HepG2 (cell line): ENCODE results near the gene ZNF223. TPM values are rescaled to one million over a fixed set of nuclear protein-coding genes. Genes with fewer than 3 reads are reported as not detected.
A peak's percentile ranks its signal among the peaks of the same experiment; 100 is the strongest.

ENCODE experiments used
- HBP1 ChIP-seq: IDR thresholded peaks from 2 replicates; pipeline ENCODE4 v1.6.1; 2016; ENCODE audit warnings: low read depth, control low read depth
- HIVEP1 ChIP-seq: sonication (generic); formaldehyde crosslinking; IDR thresholded peaks from 2 replicates; pipeline ENCODE4 v1.4.0; 2020; ENCODE audit warnings: mild to moderate bottlenecking, missing genetic modification reagents
- IRF2 ChIP-seq: IDR thresholded peaks from 2 replicates; pipeline ENCODE4 v1.6.1; 2018; ENCODE audit warnings: missing genetic modification reagents, missing compliant biosample characterization
- MIER2 ChIP-seq: IDR thresholded peaks from 2 replicates; pipeline ENCODE4 v1.6.1; 2016; ENCODE audit warnings: missing biosample characterization, missing genetic modification reagents
- NR2F6 ChIP-seq, 2 experiments: IDR thresholded peaks; 2 replicates each; pipeline ENCODE4 v1.6.1; 2016; ENCODE audit warnings: antibody characterized with exemption in 1 of 2, mild to moderate bottlenecking in 1 of 2
- POLR2A ChIP-seq, 2 experiments: IDR thresholded peaks; 2 replicates each; pipeline ENCODE4 v1.6.1; 2011; ENCODE audit warnings: low read depth in 2 of 2, low read length in 2 of 2, mild to moderate bottlenecking in 1 of 2, moderate library complexity in 1 of 2; ENCODE audit not compliant: insufficient read depth in 1 of 2
- SNAPC4 ChIP-seq: sonication (generic); formaldehyde crosslinking; IDR thresholded peaks from 2 replicates; pipeline ENCODE4 v1.4.0; 2020; ENCODE audit warnings: mild to moderate bottlenecking, missing genetic modification reagents
- TARDBP ChIP-seq: sonication (generic); formaldehyde crosslinking; IDR thresholded peaks from 2 replicates; pipeline ENCODE4 v1.8.0; 2022; ENCODE audit warnings: mild to moderate bottlenecking, missing genetic modification reagents
- TIGD3 ChIP-seq: sonication (generic); formaldehyde crosslinking; IDR thresholded peaks from 2 replicates; pipeline ENCODE4 v1.5.1; 2020; ENCODE audit warnings: mild to moderate bottlenecking, missing genetic modification reagents, borderline replicate concordance
- ZNF30 ChIP-seq: sonication (generic); formaldehyde crosslinking; IDR thresholded peaks from 2 replicates; pipeline ENCODE4 v1.5.0; 2020; ENCODE audit warnings: mild to moderate bottlenecking, missing genetic modification reagents
- ZNF557 ChIP-seq: sonication (generic); formaldehyde crosslinking; IDR thresholded peaks from 2 replicates; pipeline ENCODE4 v1.4.0; 2020; ENCODE audit warnings: missing genetic modification reagents
- ZNF567 ChIP-seq: sonication (generic); formaldehyde crosslinking; IDR thresholded peaks from 2 replicates; pipeline ENCODE4 v1.8.1; 2023; ENCODE audit warnings: mild to moderate bottlenecking, missing genetic modification reagents, borderline replicate concordance
- ZNF619 ChIP-seq: sonication (generic); formaldehyde crosslinking; IDR thresholded peaks from 2 replicates; pipeline ENCODE4 v1.4.0; 2020; ENCODE audit warnings: mild to moderate bottlenecking, missing genetic modification reagents
- polyA plus RNA-seq, 8 experiments: library from polyadenylated mRNA; depleted of rRNA in 3 of 8; stranded (reverse) in 7 of 8; unstranded in 1 of 8; fragments of >200 nt; fragmentation: Illumina TruSeq in 4 of 8; extraction: Trizol in 4 of 8; gene quantifications; 2 replicates each; pipeline versions ENCODE4 v1.2.1 to v1.2.3, GENCODE V29; 2011 to 2016; ENCODE audit warnings: low read depth in 4 of 8, missing spikeins in 1 of 8, mixed read lengths in 1 of 8; ENCODE audit not compliant: insufficient read depth in 1 of 8
- total RNA-seq, 5 experiments: library from RNA; depleted of rRNA; stranded (reverse); fragments of >200 nt; fragmentation: Illumina TruSeq; extraction: Trizol; gene quantifications; 2 replicates each; pipeline ENCODE4 v1.2.3, GENCODE V29; 2016; ENCODE audit warnings: low read depth in 1 of 5
- TF ChIP-seq, protein P1 (sequence below): sonication (generic); formaldehyde crosslinking; IDR thresholded peaks from 2 replicates; pipeline ENCODE4 v1.5.1; 2020; ENCODE audit warnings: mild to moderate bottlenecking, missing genetic modification reagents, moderate library complexity
- TF ChIP-seq, protein P2 (sequence below): sonication (generic); formaldehyde crosslinking; IDR thresholded peaks from 2 replicates; pipeline ENCODE4 v1.9.0; 2022; ENCODE audit warnings: missing genetic modification reagents, mild to moderate bottlenecking, borderline replicate concordance

The ZNF223 gene
- total and polyA plus RNA-seq, 2 of the 13 experiments (the other 11 are each of a cell fraction or from before 2014, with no cell fraction given), result 2.0 to 4.8 TPM

DNA sequence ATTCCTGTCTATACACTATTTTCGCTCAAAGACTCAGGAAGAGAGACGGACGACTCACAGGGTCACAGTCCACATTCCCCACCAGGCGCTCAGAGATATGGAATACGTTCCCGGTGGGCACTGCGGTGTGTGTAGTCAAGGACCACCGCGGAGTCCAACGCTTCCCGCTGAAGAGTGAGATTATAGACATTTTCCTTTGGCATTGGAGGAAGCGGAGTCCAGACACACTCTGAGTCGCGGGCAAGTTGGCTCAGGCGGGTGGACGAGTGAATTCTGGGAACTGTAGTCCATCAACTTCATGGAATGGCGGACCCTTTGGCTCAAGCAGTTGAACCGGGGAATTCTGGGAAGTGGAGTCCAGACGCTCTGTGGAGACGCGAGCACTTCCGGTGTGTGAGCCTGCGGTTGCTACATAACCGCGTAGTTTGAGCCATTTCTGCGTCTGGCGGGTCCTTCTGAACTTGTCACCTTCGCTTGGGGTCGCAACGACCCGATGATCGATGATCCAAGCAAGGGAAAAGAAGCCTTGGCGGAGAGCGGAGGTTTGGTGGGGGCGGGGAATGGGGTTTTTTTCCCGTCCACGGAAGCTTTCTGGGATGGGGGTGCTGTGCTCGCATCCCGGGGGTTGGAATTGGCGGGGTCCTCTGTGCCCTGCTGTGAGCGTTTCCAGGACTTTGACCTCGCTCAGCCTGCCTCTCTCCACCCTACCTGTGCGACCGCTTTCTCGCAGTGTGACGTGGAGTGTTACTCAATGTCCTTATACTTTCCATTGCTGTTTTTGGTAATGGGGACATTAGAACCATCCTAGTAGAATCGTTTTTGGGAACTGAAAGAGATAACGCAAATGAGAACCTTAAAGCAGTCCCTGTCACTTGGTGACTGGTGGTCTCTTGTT is 49.0 kb upstream of the ZNF223 start, which contains the start of gene ZNF230 (continued):
- TF ChIP-seq NR2F6 (IDR thresholded peaks at IDR 0.05), result no peak; the same call in 1 of the 2 replicates
- TF ChIP-seq NR2F6 (CRISPR knock-in tag; IDR thresholded peaks at IDR 0.05), result peak; percentile 41; the same call in 1 of the 2 replicates
- no peak for TF ChIP-seq HIVEP1 (CRISPR knock-in tag)
- TF ChIP-seq ZNF30 (CRISPR knock-in tag), result no peak
- no peak for TF ChIP-seq TIGD3 (CRISPR knock-in tag)
- TF ChIP-seq SNAPC4 (CRISPR knock-in tag), result no peak
- TF ChIP-seq, protein P1, sequence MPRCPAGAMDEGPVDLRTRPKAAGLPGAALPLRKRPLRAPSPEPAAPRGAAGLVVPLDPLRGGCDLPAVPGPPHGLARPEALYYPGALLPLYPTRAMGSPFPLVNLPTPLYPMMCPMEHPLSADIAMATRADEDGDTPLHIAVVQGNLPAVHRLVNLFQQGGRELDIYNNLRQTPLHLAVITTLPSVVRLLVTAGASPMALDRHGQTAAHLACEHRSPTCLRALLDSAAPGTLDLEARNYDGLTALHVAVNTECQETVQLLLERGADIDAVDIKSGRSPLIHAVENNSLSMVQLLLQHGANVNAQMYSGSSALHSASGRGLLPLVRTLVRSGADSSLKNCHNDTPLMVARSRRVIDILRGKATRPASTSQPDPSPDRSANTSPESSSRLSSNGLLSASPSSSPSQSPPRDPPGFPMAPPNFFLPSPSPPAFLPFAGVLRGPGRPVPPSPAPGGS, result 0 out of 2 replicates have a peak, but pooled peaks have one; percentile 11
- peak; percentile 57 to 58; a peak in 3 of 4 replicates for TF ChIP-seq POLR2A (IDR thresholded peaks at IDR 0.05; ENCODE audit: insufficient read depth in 1 of 2, low read depth in 2 of 2, low read length in 2 of 2)
- TF ChIP-seq MIER2 (CRISPR knock-in tag), result 0 out of 2 replicates have a peak, but pooled peaks have one; percentile 13
- TF ChIP-seq ZNF557 (CRISPR knock-in tag), result 0 out of 2 replicates have a peak, but pooled peaks have one; percentile 63
- 0 out of 2 replicates have a peak, but pooled peaks have one; percentile 81 for TF ChIP-seq ZNF619 (CRISPR knock-in tag)
- peak; percentile 98 for TF ChIP-seq IRF2 (CRISPR knock-in tag)
- TF ChIP-seq, protein P2, sequence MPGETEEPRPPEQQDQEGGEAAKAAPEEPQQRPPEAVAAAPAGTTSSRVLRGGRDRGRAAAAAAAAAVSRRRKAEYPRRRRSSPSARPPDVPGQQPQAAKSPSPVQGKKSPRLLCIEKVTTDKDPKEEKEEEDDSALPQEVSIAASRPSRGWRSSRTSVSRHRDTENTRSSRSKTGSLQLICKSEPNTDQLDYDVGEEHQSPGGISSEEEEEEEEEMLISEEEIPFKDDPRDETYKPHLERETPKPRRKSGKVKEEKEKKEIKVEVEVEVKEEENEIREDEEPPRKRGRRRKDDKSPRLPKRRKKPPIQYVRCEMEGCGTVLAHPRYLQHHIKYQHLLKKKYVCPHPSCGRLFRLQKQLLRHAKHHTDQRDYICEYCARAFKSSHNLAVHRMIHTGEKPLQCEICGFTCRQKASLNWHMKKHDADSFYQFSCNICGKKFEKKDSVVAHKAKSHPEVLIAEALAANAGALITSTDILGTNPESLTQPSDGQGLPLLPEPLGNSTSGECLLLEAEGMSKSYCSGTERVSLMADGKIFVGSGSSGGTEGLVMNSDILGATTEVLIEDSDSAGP, result peak; percentile 26; the same call in 1 of the 2 replicates
- TF ChIP-seq ZNF567, result 0 out of 2 replicates have a peak, but pooled peaks have one; percentile 67
- 0 out of 2 replicates have a peak, but pooled peaks have one; percentile 50 for TF ChIP-seq TARDBP (CRISPR knock-in tag)
- no peak for TF ChIP-seq HBP1 (CRISPR knock-in tag)
